H9 (cell line): ENCODE data around the gene FMOD. TPM values are rescaled to one million over a fixed set of nuclear protein-coding genes. Genes with fewer than 3 reads are reported as not detected.
"Not testable (repeated sequence)": the region's sequence is repeated elsewhere in the genome, so short reads cannot be mapped to it uniquely, and the experiment has no call there.

Experiments used
- DNase-seq: peaks from one replicate; pipeline ENCODE4 v3.0.0-alpha.2; 2017
- H2AFZ ChIP-seq: one replicate; pipeline ENCODE4 v1.6.1; 2013; ENCODE audit warnings: mild to moderate bottlenecking, low read length, control low read depth, moderate library complexity
- H2AK5ac ChIP-seq: 2 replicates; pipeline ENCODE4 v1.6.1; 2013; ENCODE audit warnings: low read length, control low read depth, mixed read lengths; ENCODE audit not compliant: insufficient read length
- H2BK120ac ChIP-seq: one replicate; pipeline ENCODE4 v1.6.1; 2013; ENCODE audit warnings: low read depth, mild to moderate bottlenecking, low read length, control low read depth, inconsistent platforms; ENCODE audit not compliant: poor library complexity, severe bottlenecking
- H2BK12ac ChIP-seq: 2 replicates; pipeline ENCODE4 v1.6.1; 2013; ENCODE audit warnings: low read length, control low read depth, mixed read lengths, low read depth; ENCODE audit not compliant: insufficient read length
- H2BK15ac ChIP-seq: 2 replicates; pipeline ENCODE4 v1.6.1; 2013; ENCODE audit warnings: low read depth, low read length, control low read depth
- H2BK20ac ChIP-seq: one replicate; pipeline ENCODE4 v1.6.1; 2013; ENCODE audit warnings: low read depth, mild to moderate bottlenecking, low read length, control low read depth, inconsistent platforms; ENCODE audit not compliant: poor library complexity, severe bottlenecking
- H2BK5ac ChIP-seq: 2 replicates; pipeline ENCODE4 v1.6.1; 2013; ENCODE audit warnings: low read length, control low read depth, mixed read lengths; ENCODE audit not compliant: insufficient read length
- H3K14ac ChIP-seq: 2 replicates; pipeline ENCODE4 v1.6.1; 2013; ENCODE audit warnings: low read length, control low read depth; ENCODE audit not compliant: insufficient read depth
- H3K18ac ChIP-seq: 2 replicates; pipeline ENCODE4 v1.6.1; 2013; ENCODE audit warnings: low read depth, mild to moderate bottlenecking, mixed read lengths, low read length, control low read depth; ENCODE audit not compliant: insufficient read length
- H3K23ac ChIP-seq: 2 replicates; pipeline ENCODE4 v1.6.1; 2013; ENCODE audit warnings: low read length, control low read depth, mixed read lengths, low read depth; ENCODE audit not compliant: insufficient read length
- H3K23me2 ChIP-seq: 2 replicates; pipeline ENCODE4 v1.6.1; 2013; ENCODE audit warnings: low read depth, mild to moderate bottlenecking, mixed read lengths, low read length, control low read depth; ENCODE audit not compliant: insufficient read length, poor library complexity, severe bottlenecking
- H3K27ac ChIP-seq: 2 replicates; pipeline ENCODE4 v1.5.1; 2013; ENCODE audit warnings: low read length, control low read depth, mixed read lengths, low read depth; ENCODE audit not compliant: insufficient read length
- H3K27me3 ChIP-seq: 2 replicates; pipeline ENCODE4 v1.6.1; 2013; ENCODE audit warnings: low read length, control low read depth, inconsistent platforms; ENCODE audit not compliant: insufficient read depth
- H3K4ac ChIP-seq: 2 replicates; pipeline ENCODE4 v1.6.1; 2013; ENCODE audit warnings: low read depth, mild to moderate bottlenecking, control low read depth, inconsistent platforms, low read length, moderate library complexity
- H3K4me1 ChIP-seq: 2 replicates; pipeline ENCODE4 v1.6.1; 2013; ENCODE audit warnings: low read length, control low read depth, inconsistent platforms; ENCODE audit not compliant: insufficient read depth
- H3K4me2 ChIP-seq: 2 replicates; pipeline ENCODE4 v1.6.1; 2013; ENCODE audit warnings: low read length, control low read depth, mixed read lengths; ENCODE audit not compliant: insufficient read length, insufficient read depth
- H3K56ac ChIP-seq: 2 replicates; pipeline ENCODE4 v1.6.1; 2013; ENCODE audit warnings: low read depth, mild to moderate bottlenecking, mixed read lengths, low read length, control low read depth; ENCODE audit not compliant: insufficient read length
- H3K79me1 ChIP-seq: 2 replicates; pipeline ENCODE4 v1.6.1; 2013; ENCODE audit warnings: low read depth, mild to moderate bottlenecking, moderate library complexity, low read length, control low read depth, inconsistent platforms; ENCODE audit not compliant: insufficient read depth, poor library complexity, severe bottlenecking
- H3K79me2 ChIP-seq: 2 replicates; pipeline ENCODE4 v1.6.1; 2013; ENCODE audit warnings: low read length, control low read depth, inconsistent platforms; ENCODE audit not compliant: insufficient read depth
- H3K9ac ChIP-seq: 2 replicates; pipeline ENCODE4 v1.6.1; 2013; ENCODE audit warnings: low read length, control low read depth, mixed read lengths; ENCODE audit not compliant: insufficient read length; ENCODE audit errors: extremely low read depth
- H3K9me3 ChIP-seq: one replicate; pipeline ENCODE4 v1.6.1; 2013; ENCODE audit warnings: low read depth, low read length, inconsistent platforms; ENCODE audit not compliant: control insufficient read depth
- H3T11ph ChIP-seq: one replicate; pipeline ENCODE4 v1.6.1; 2013; ENCODE audit warnings: mild to moderate bottlenecking, low read length, control low read depth, inconsistent platforms
- H4K20me1 ChIP-seq: one replicate; pipeline ENCODE4 v1.6.1; 2013; ENCODE audit not compliant: control insufficient read depth, insufficient read length, insufficient read depth
- H4K5ac ChIP-seq: 2 replicates; pipeline ENCODE4 v1.6.1; 2013; ENCODE audit warnings: low read depth, mild to moderate bottlenecking, mixed read lengths, low read length, control low read depth; ENCODE audit not compliant: insufficient read length
- H4K8ac ChIP-seq: replicated peaks from 2 replicates; pipeline ENCODE4 v1.6.1; 2013; ENCODE audit warnings: low read length, control low read depth, mixed read lengths, low read depth; ENCODE audit not compliant: insufficient read length
- H4K91ac ChIP-seq: 2 replicates; pipeline ENCODE4 v1.6.1; 2013; ENCODE audit warnings: low read depth, mild to moderate bottlenecking, moderate library complexity, mixed read lengths, low read length, control low read depth; ENCODE audit not compliant: insufficient read length
- H3K27ac Mint-ChIP-seq, 3 experiments: 2 replicates in 2 of 3; 3 replicates in 1 of 3; pipeline ENCODE4 v1.8.0; 2020 to 2021; ENCODE audit warnings: mixed read lengths in 3 of 3, mild to moderate bottlenecking in 1 of 3, moderate library complexity in 1 of 3
- H3K27me3 Mint-ChIP-seq: 2 replicates; pipeline ENCODE4 v1.8.0; 2021; ENCODE audit warnings: low read depth, mild to moderate bottlenecking, moderate library complexity, mixed read lengths
- H3K36me3 Mint-ChIP-seq, 3 experiments: 2 replicates in 2 of 3; 3 replicates in 1 of 3; pipeline ENCODE4 v1.8.0; 2020 to 2021; ENCODE audit warnings: low read depth in 3 of 3, mixed read lengths in 3 of 3; ENCODE audit not compliant: insufficient read depth in 1 of 3
- H3K4me1 Mint-ChIP-seq, 2 experiments: 2 replicates each; pipeline ENCODE4 v1.8.0; 2020; ENCODE audit warnings: mixed read lengths in 2 of 2
- H3K4me3 Mint-ChIP-seq, 2 experiments: 2 replicates in 1 of 2; 3 replicates in 1 of 2; pipeline ENCODE4 v1.8.0; 2020 to 2021; ENCODE audit warnings: mild to moderate bottlenecking in 2 of 2, mixed read lengths in 2 of 2, moderate library complexity in 1 of 2
- H3K9me3 Mint-ChIP-seq, 2 experiments: 2 replicates in 1 of 2; 3 replicates in 1 of 2; pipeline ENCODE4 v1.8.0; 2020; ENCODE audit warnings: mild to moderate bottlenecking in 2 of 2, mixed read lengths in 2 of 2, moderate library complexity in 1 of 2
- WGBS: extraction: QIAGEN DNeasy Blood & Tissue Kit; methylation state at CpG from one replicate; pipeline ENCODE4 v1.1.7; 2013; ENCODE audit warnings: missing lambda C conversion rate, low lambda C conversion rate, mixed read lengths; ENCODE audit not compliant: insufficient read length; ENCODE audit errors: extremely low coverage; 5-methylcytosine and 5-hydroxymethylcytosine counted together
- total RNA-seq: library from RNA; stranded (reverse); gene quantifications from 2 replicates; pipeline ENCODE4 v1.2.1, GENCODE V29; 2021
- TF ChIP-seq, protein P1 (sequence below): fragments of 200-600 bp; sonication (generic); conservative IDR thresholded peaks from 3 replicates; pipeline ENCODE4 v1.8.0; 2021; ENCODE audit warnings: antibody characterized with exemption, mild to moderate bottlenecking

Gene FMOD
- total RNA-seq, 1 experiment from 2014 or later: not detected

GRCh38 chr1:203316626-203317093, 34.3 kb downstream of the FMOD start:
- Histone ChIP-seq H3K9ac (no peak overlapping the region), H2AK5ac (no peak overlapping the region), H3K4me2 (no peak overlapping the region), H4K91ac (no peak overlapping the region), H2BK15ac (no peak overlapping the region), H3K79me1 (no peaks in the 10 kb centered on the region), H3K27ac (no peak overlapping the region), H3K4ac (no peak overlapping the region), H3K9me3 (no peaks in the 10 kb centered on the region), H3K18ac (no peak overlapping the region), H3K23me2 (no peaks in the 10 kb centered on the region), H3K14ac (no peak overlapping the region), H2BK20ac (no peak overlapping the region), H3K4me1 (no peaks in the 10 kb centered on the region), H2BK5ac (no peak overlapping the region), H4K20me1 (no peaks in the 10 kb centered on the region), H3K79me2 (no peaks in the 10 kb centered on the region), H3T11ph (no peak overlapping the region), H3K23ac (no peak overlapping the region), H4K8ac (no peak overlapping the region), H3K56ac (no peak overlapping the region), H2AFZ (no peak overlapping the region), H2BK12ac (no peak overlapping the region), H4K5ac (no peak overlapping the region), H2BK120ac (no peak overlapping the region), H3K27me3 (peaks cover 15% of the 10 kb centered on the region; the same call in 1 of the 2 replicates)
- peaks cover 21 to 24% of the 10 kb centered on the region in 2 experiments for H3K4me1 Mint-ChIP-seq
- DNase-seq: no peak
- no CpG with 5 or more reads among the region's 4 CpGs for WGBS
- H3K9me3 Mint-ChIP-seq: no peaks in the 10 kb centered on the region
- H3K36me3 Mint-ChIP-seq: no peaks in the 10 kb centered on the region
- TF ChIP-seq, protein P1, sequence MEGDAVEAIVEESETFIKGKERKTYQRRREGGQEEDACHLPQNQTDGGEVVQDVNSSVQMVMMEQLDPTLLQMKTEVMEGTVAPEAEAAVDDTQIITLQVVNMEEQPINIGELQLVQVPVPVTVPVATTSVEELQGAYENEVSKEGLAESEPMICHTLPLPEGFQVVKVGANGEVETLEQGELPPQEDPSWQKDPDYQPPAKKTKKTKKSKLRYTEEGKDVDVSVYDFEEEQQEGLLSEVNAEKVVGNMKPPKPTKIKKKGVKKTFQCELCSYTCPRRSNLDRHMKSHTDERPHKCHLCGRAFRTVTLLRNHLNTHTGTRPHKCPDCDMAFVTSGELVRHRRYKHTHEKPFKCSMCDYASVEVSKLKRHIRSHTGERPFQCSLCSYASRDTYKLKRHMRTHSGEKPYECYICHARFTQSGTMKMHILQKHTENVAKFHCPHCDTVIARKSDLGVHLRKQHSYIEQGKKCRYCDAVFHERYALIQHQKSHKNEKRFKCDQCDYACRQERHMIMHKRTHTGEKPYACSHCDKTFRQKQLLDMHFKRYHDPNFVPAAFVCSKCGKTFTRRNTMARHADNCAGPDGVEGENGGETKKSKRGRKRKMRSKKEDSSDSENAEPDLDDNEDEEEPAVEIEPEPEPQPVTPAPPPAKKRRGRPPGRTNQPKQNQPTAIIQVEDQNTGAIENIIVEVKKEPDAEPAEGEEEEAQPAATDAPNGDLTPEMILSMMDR: no peak
- H3K27me3 Mint-ChIP-seq: peaks cover 98% of the 10 kb centered on the region
- no peak overlapping the region for H3K27ac Mint-ChIP-seq
- no peak overlapping the region for H3K4me3 Mint-ChIP-seq

GRCh38 chr1:203314025-203314759, 36.7 kb downstream of the FMOD start:
- not testable (repeated sequence) for H3K9ac ChIP-seq, H3K18ac ChIP-seq, H3K36me3 Mint-ChIP-seq, H3K9me3 Mint-ChIP-seq, H2AK5ac ChIP-seq, H3K79me2 ChIP-seq, H4K91ac ChIP-seq, H3K4me1 ChIP-seq, H3K9me3 ChIP-seq, H3K27ac ChIP-seq, H2BK120ac ChIP-seq, DNase-seq, H3K14ac ChIP-seq, H3K27ac Mint-ChIP-seq, H3K23me2 ChIP-seq, H3K4ac ChIP-seq, H2AFZ ChIP-seq, H4K20me1 ChIP-seq, H2BK15ac ChIP-seq, H2BK12ac ChIP-seq, H3K23ac ChIP-seq, H3T11ph ChIP-seq, H4K8ac ChIP-seq, H3K79me1 ChIP-seq, H3K56ac ChIP-seq, H3K4me3 Mint-ChIP-seq, H2BK5ac ChIP-seq, H2BK20ac ChIP-seq, H3K4me2 ChIP-seq, H4K5ac ChIP-seq
- no CpG with 5 or more reads among the region's 4 CpGs for WGBS
- peaks cover 15 to 21% of the 10 kb centered on the region in 2 experiments for H3K4me1 Mint-ChIP-seq
- peaks cover 98% of the 10 kb centered on the region for H3K27me3 Mint-ChIP-seq
- peaks cover 37% of the 10 kb centered on the region for H3K27me3 ChIP-seq
